Tibial artery (tissue), 4 donors: Measurements from ENCODE around the gene PTPN6.

Experiments
- DNase-seq, 2 donors: peaks; one replicate each; pipeline ENCODE4 v3.0.0-alpha.2; 2019
- H3K27ac ChIP-seq, 2 donors: fragments of 200-600 bp; sonication (generic) in 1 of 2; 1 replicate in 1 of 2; 2 replicates in 1 of 2; pipeline ENCODE4 v1.5.1; 2018 to 2019; ENCODE audit warnings: mild to moderate bottlenecking in 1 of 2
- H3K27me3 ChIP-seq, 2 donors: fragments of 200-600 bp; sonication (generic) in 1 of 2; one replicate each; pipeline versions ENCODE4 v1.5.1 to v1.6.0; 2016 to 2019
- H3K36me3 ChIP-seq, 3 donors: fragments of 200-600 bp; sonication (generic) in 2 of 3; one replicate each; pipeline ENCODE4 v1.5.1; 2016 to 2019; ENCODE audit warnings: mild to moderate bottlenecking in 2 of 3
- H3K4me1 ChIP-seq, 4 donors: fragments of 200-600 bp; sonication (generic) in 2 of 4; 1 replicate in 3 of 4; 2 replicates in 1 of 4; pipeline ENCODE4 v1.5.1; 2016 to 2019
- H3K4me3 ChIP-seq, 2 donors: fragments of 200-600 bp; sonication (generic) in 1 of 2; 1 replicate in 1 of 2; 2 replicates in 1 of 2; pipeline ENCODE4 v1.5.1; 2018 to 2019; ENCODE audit warnings: mild to moderate bottlenecking in 2 of 2
- H3K9me3 ChIP-seq, 3 donors: fragments of 200-600 bp; sonication (generic) in 1 of 3; one replicate each; pipeline ENCODE4 v1.5.1; 2016 to 2019
- CTCF ChIP-seq, 2 experiments: fragments of 200-600 bp in 1 of 2; fragments of 450-650 bp in 1 of 2; IDR thresholded peaks; one replicate each; pipeline ENCODE4 v1.5.1; 2017 to 2019; ENCODE audit warnings: antibody characterized with exemption in 2 of 2, mild to moderate bottlenecking in 1 of 2, moderate library complexity in 1 of 2
- intact Hi-C: fragments of 100-400 bp; cut with DNase I; formaldehyde crosslinking; loops from one replicate; pipeline ENCODE4 v1.15.0; 2023; ENCODE audit warnings: low total_unique reads

PTPN6 gene

GRCh38 chr12:7004840-7005239 lies 53.7 kb downstream of the PTPN6 start:
- no peak for TF ChIP-seq CTCF (IDR thresholded peaks at IDR 0.05)
- Histone ChIP-seq H3K27me3 (no peaks in the 10 kb centered on the region), H3K36me3 (peaks cover 0 to 25% (median 4%) of the 10 kb centered on the region in 3 donors), H3K4me1 (no peaks in the 10 kb centered on the region), H3K9me3 (no peaks in the 10 kb centered on the region), H3K4me3 (no peak overlapping the region), H3K27ac (no peak overlapping the region)
- intact Hi-C loops = no loop called here
- no peak for DNase-seq

- no peak for TF ChIP-seq CTCF (IDR thresholded peaks at IDR 0.05)
- Histone ChIP-seq H3K27me3 (no peaks in the 10 kb centered on the region), H3K4me1 (no peaks in the 10 kb centered on the region), H3K36me3 (peaks cover 0 to 29% (median 4%) of the 10 kb centered on the region in 3 donors), H3K4me3 (no peak overlapping the region), H3K9me3 (no peaks in the 10 kb centered on the region), H3K27ac (no peak overlapping the region)
- DNase-seq = no peak
- intact Hi-C loops = no loop called here
Observed at GRCh38 chr12:7005311-7005710, 54.2 kb downstream of the PTPN6 start.

- TF ChIP-seq CTCF (IDR thresholded peaks at IDR 0.05) = no peak
- Histone ChIP-seq H3K36me3 (peaks cover 0 to 25% (median 4%) of the 10 kb centered on the region in 3 donors), H3K9me3 (no peaks in the 10 kb centered on the region), H3K27ac (no peak overlapping the region), H3K27me3 (no peaks in the 10 kb centered on the region), H3K4me3 (no peak overlapping the region), H3K4me1 (no peaks in the 10 kb centered on the region)
- DNase-seq = no peak
- intact Hi-C loops = no loop called here
Observed at GRCh38 chr12:7006639-7007038, 55.5 kb downstream of the PTPN6 start.

GRCh38 chr12:7008864-7009263 lies 57.7 kb downstream of the PTPN6 start:
- Histone ChIP-seq H3K27ac (no peak overlapping the region), H3K4me1 (no peaks in the 10 kb centered on the region)

GRCh38 chr12:7009512-7009911 lies 58.4 kb downstream of the PTPN6 start:
- H3K27ac ChIP-seq = no peak overlapping the region
- no peak for DNase-seq
- intact Hi-C loops = no loop called here
- peaks cover 0 to 3% (median 0%) of the 10 kb centered on the region in 4 donors for H3K4me1 ChIP-seq
- no peak overlapping the region for H3K4me3 ChIP-seq
- peaks cover 0 to 44% (median 4%) of the 10 kb centered on the region in 3 donors for H3K36me3 ChIP-seq
- H3K27me3 ChIP-seq = no peaks in the 10 kb centered on the region
- TF ChIP-seq CTCF (IDR thresholded peaks at IDR 0.05) = no peak
- H3K9me3 ChIP-seq = no peaks in the 10 kb centered on the region

More at GRCh38 chr12:7008864-7009263, 57.7 kb downstream of the PTPN6 start:
- Histone ChIP-seq H3K36me3 (peaks cover 0 to 38% (median 4%) of the 10 kb centered on the region in 3 donors), H3K4me3 (no peak overlapping the region), H3K9me3 (no peaks in the 10 kb centered on the region), H3K27me3 (no peaks in the 10 kb centered on the region)
- DNase-seq = no peak
- no peak for TF ChIP-seq CTCF (IDR thresholded peaks at IDR 0.05)
- intact Hi-C loops = no loop called here
